ENCODE data around the gene SNORC.

DNA sequence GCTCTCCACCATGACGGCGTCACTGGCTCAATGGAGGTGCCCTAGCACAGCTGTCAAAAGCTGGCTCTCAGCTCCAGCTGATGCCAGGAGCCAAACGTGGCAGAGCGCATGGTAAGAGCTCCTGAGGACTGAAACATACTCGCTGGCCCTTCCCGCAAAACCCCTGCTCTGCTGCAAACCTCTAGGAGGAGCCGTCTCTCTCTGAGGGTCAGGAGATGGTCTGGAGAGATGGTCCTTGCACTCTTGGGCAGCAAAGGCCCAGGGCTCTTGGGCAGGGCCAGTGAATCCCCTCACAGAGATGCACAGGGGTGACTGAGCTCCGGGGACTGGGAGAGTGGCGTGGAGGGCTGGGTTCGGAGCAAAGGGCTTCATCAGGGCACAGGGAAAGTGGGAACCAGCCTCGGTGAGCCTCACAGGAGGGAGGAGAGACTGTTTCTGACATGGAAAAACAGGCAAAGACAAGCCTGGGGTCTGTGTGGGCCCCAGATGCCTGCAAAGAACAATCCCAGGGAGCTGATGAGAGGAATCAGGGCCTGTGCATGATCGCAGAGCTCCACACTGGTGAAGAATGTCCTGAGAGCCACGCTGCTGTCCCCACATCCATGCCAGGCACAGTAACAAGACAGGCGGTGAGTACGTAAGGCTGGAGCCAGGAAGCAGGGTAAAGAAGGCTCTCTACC is 17.2 kb downstream of the SNORC start:
- TF ChIP-seq ZNF384 (IDR thresholded peaks at IDR 0.05) (no peak), FOXA1 (IDR thresholded peaks at IDR 0.05) (no peak), ARNT (IDR thresholded peaks at IDR 0.05) (no peak), FOXK2 (IDR thresholded peaks at IDR 0.05) (no peak), HDGF (IDR thresholded peaks at IDR 0.05; ENCODE audit: borderline replicate concordance) (no peak), NFRKB (IDR thresholded peaks at IDR 0.05) (no peak), FOXM1 (IDR thresholded peaks at IDR 0.05; ENCODE audit: borderline replicate concordance) (no peak), TARDBP (IDR thresholded peaks at IDR 0.05) (no peak), BHLHE40 (IDR thresholded peaks at IDR 0.05; ENCODE audit: borderline replicate concordance) (no peak), SP1 (IDR thresholded peaks at IDR 0.05) (no peak), SUZ12 (IDR thresholded peaks at IDR 0.05) (no peak)
- TF ChIP-seq, protein P1, sequence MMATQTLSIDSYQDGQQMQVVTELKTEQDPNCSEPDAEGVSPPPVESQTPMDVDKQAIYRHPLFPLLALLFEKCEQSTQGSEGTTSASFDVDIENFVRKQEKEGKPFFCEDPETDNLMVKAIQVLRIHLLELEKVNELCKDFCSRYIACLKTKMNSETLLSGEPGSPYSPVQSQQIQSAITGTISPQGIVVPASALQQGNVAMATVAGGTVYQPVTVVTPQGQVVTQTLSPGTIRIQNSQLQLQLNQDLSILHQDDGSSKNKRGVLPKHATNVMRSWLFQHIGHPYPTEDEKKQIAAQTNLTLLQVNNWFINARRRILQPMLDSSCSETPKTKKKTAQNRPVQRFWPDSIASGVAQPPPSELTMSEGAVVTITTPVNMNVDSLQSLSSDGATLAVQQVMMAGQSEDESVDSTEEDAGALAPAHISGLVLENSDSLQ (IDR thresholded peaks at IDR 0.05): no peak

All from HEK293T (cell line).